GM21423 (cell line): ENCODE measurements around the gene SPNS2.
"Not testable (repeated sequence)": the region's sequence is repeated elsewhere in the genome, so short reads cannot be mapped to it uniquely, and the experiment has no call there.

Source experiments
- ATAC-seq: cut with Tn5 transposase; IDR thresholded peaks from one replicate; pipeline ENCODE4 v1.9.1; 2021; ENCODE audit warnings: mild to moderate bottlenecking, moderate library complexity; ENCODE audit not compliant: unreplicated experiment

The SPNS2 gene

DNA sequence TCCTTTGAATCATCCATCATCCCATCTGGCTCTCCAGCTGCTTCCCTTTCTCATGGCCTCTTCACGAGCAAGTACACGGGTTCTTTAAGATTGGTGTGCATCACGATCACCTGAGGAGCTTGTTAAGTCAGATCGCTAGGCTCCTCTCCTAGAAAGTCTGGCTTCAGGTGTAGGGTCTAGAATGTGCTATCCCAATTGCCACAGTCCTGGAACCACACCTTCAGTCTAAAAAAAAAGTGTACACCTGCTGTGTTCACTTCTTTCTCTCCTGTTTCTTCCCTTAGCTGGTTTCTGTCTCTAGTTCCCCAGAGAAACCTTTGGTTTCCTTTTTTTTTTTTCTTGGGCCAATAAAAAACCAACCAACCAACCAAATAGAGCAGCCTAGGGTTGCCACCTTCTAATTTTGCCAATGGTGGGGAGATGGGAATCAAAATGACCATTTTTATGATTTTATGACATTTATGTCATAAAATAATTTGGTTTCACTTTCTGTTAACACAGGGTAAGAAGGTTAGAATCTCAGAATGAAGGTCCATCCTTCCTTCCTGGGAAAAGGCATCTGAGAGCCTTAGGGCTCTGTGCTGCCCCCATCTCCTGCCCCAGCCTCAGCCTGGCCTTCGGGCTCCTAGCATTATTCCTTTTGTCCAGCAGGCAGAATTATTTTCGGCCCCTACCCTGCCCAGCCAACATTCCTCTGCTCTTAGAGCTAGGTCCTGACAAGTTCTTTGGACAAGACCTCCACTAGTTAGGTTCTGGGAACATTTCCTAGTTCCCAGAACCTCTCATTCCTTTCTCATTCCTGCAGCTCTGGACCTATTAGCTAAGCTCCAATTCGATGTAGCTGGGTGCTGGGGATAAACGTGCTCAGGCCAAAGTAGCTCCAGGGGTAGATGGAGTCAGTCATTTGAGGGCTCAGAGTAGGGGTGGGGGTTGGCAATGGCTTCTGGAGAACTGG is 63.6 kb downstream of the SPNS2 start:
- ATAC-seq = no peak

GRCh38 chr17:4565209-4566141 is 66.8 kb downstream of the SPNS2 start:
- no peak for ATAC-seq

- ATAC-seq = no peak
These were observed 68.1 kb downstream of the SPNS2 start for GRCh38 chr17:4566785-4567184.

GRCh38 chr17:4569591-4569990 is 70.9 kb downstream of the SPNS2 start:
- ATAC-seq = no peak

DNA sequence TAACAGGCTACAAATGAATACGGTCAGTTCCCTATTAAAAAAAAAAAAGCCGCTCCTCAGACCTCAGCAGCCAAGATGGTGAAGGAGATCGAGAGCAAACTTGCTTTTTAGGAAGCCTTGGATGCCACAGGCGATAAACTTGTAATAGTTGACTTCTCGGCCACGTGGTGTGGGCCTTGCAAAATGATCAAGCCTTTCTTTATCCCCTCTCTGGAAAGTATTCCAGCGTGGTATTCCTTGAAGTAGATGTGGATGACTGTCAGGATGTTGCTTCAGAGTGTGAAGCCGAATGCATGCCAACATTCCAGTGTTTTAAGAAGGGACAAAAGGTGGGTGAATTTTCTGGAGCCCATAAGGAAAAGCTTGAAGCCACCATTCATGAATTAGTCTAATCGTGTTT is 73.5 kb downstream of the SPNS2 start:
- ATAC-seq = no peak

- ATAC-seq = no peak
These were observed 74.4 kb downstream of the SPNS2 start for GRCh38 chr17:4573115-4573514.

- no peak for ATAC-seq
These were observed 75.0 kb downstream of the SPNS2 start for GRCh38 chr17:4573669-4574068.

DNA sequence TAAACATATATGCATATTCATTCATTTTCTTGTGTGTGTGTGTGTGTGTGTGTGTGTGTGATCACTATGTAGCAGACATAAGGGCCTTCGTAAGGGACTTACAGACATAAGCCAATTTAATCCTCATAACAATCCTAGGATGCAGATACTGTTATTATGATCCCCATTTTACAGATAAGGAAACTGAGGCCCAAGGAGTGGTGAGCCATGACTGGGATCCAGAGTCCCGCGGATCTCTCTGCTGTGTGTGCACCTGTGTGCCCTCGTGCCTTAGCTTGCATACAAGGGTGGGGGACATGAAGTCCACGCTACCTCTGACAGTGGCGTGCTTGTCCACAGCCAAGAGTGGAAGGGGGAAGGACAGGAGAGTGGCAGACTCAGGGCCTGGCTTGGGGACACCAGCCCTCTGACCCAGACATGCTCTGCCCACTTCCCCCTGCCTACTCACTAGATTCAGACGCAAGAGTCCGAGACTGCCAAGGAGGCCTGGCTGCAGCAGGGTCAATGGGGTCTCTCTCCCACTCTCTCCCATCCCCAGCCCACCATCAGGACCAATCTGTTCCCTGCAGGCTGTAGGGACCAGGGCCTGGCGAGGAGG is 75.9 kb downstream of the SPNS2 start:
- no peak for ATAC-seq

DNA sequence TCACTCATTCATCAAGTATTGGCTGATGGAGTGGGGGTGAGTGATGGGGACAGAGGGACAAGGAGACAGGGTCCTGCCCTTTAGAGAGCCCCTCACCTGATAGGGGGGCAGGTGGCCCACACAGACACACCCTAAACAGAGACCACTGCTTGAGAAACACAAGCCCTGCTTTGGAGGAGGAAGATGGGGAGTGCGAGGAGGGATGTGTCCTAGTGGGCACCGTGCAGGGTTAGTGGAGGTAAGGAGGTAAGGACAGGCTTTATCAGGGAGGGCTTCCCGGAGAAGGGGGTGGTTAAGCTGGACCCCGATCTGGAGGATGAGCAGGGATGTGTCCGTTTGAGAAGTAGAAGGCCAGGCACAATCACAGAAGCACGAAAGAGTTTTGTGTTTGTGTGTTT is 77.5 kb downstream of the SPNS2 start:
- no peak for ATAC-seq

GRCh38 chr17:4576729-4577322 is 78.1 kb downstream of the SPNS2 start:
- no peak for ATAC-seq

- no peak for ATAC-seq
These were observed 78.8 kb downstream of the SPNS2 start for GRCh38 chr17:4577386-4577993.

DNA sequence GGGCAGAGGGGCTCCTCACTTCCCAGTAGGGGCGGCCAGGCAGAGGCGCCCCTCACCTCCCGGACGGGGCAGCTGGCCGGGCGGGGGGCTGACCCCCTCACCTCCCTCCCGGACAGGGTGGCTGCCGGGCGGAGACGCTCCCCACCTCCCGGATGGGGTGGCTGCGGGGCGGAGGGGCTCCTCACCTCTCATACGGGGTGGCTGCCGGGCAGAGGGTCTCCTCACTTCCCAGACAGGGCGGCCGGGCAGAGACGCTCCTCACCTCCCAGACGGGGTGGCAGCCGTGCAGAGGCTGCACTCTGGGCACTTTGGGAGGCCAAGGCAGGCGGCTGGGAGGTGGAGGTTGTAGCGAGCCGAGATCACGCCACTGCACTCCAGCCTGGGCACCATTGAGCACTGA is 79.7 kb downstream of the SPNS2 start:
- not testable (repeated sequence) for ATAC-seq

DNA sequence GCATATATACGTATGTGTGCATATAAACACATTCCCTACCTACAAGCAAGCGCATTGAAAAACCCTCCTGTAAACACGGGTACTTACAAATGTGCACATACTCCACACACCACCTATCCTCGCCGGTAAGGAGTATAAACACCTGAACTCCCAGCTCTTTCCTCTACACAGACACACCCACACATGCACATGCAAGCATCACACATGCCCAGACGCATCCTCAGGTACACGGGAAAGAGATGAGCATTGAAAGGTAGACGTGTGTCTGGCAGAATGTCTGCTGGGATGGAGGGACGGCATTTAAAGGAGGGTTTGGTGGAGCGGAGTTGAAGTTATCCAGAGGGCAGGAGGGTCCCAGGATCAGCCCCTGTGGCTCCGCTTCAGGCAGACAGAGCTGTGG is 81.0 kb downstream of the SPNS2 start:
- ATAC-seq = no peak

GRCh38 chr17:4580291-4580690 is 81.6 kb downstream of the SPNS2 start:
- ATAC-seq = no peak

DNA sequence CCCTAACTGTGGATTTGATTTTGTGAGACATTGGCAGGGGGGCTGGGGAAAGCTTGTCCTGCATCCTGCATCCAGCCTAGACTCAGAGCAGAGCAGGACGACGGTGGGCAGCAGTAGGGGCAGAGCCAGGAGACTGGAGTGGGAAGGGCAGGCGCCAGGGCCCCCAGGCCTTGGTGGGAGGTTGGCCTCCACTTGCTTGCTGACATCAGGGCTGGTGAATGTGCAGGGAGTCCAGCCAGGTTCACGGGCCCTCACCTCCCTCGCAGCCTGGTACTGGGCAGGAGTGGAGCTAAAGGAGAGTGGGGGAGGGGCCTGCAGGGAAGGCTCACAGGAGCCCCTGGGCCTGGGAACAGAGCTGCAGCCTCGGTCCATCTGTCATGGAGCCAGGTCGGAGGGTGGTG is 83.4 kb downstream of the SPNS2 start:
- no peak for ATAC-seq

- no peak for ATAC-seq
These were observed 84.0 kb downstream of the SPNS2 start for GRCh38 chr17:4582691-4583090.

DNA sequence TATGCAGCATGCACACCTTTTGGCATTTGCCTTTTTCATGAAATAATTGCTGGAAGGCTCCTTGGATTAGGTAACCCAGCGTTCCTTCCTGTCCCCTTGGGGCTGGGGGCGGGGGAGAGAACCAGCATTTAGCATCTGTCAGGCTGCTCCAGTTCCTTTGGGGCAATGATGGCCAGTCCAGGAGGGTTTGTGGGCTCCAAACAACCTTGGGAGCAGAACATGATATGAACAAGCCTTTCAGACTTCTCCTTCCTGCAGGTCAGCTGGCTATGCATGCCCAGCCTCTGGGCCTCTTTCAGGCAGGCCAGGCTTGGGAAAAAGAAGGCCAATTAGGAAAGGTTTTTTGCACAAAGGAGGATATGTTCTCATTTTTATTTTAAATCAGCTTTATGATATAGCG is 84.5 kb downstream of the SPNS2 start:
- ATAC-seq = no peak

DNA sequence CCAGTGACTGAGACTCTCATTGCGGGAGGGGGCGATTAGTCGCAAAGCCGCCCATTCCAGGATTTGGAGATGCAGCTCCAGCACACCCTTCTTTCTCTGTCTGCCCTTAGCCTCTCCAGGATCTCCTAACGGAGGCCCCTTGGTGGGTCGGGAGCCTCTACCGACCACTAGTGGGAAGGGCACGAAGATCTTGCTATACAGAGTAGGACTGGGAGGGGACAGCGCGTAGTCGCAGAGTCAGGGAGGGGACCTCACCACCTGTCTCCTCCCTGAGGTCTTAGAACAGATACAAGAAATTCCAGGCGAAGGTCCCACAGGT is 85.1 kb downstream of the SPNS2 start:
- no peak for ATAC-seq

DNA sequence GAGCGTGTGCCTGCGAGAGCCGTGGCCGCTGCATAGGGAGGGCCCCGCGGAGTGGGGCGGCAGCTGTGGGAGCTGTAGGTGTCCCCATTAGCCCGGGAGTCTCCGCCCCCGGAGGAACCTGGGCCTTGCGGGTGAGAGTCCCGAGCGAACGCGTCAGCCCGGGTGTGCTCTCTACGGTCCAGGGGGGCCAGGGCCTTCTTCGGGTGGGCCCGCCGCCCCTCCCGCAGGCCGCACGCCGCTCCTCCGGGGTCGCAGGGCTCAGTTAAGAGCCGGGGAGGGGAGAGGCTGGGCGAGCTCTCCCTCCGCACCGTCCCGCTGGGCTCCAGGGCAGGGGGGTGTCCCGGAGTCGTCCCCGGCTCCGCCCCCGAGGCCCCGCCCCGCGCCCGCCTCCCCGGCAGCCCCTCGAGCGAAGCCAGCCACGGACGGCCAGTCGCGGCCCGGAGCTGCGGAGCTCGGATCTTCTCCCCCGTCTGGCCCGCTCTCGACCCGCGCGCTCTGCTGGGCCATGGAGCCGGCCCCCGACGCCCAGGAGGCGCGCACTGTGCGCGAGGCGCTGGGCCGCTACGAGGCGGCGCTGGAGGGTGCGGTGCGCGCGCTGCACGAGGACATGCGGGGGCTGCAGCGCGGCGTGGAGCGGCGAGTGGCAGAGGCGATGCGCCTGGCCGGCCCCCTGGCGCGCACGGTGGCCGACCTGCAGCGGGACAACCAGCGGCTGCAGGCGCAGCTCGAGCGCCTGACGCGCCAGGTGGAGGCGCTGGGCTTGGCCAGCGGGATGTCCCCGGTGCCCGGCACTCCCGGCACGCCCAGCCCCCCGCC is 85.6 kb downstream of the SPNS2 start, which contains the start of gene SMTNL2:
Gene SMTNL2 (plus strand): TSS at position 429 of the 816 bp plus-strand sequence. CDS start 77 bp downstream, at position 506.
- no peak for ATAC-seq
